ENCODE data around the gene MRGPRX2. TPM values are rescaled to one million over a fixed set of nuclear protein-coding genes. Genes with fewer than 3 reads are reported as not detected.

MRGPRX2 gene
- total RNA-seq, 2 experiments from 2014 or later, result not detected

DNA sequence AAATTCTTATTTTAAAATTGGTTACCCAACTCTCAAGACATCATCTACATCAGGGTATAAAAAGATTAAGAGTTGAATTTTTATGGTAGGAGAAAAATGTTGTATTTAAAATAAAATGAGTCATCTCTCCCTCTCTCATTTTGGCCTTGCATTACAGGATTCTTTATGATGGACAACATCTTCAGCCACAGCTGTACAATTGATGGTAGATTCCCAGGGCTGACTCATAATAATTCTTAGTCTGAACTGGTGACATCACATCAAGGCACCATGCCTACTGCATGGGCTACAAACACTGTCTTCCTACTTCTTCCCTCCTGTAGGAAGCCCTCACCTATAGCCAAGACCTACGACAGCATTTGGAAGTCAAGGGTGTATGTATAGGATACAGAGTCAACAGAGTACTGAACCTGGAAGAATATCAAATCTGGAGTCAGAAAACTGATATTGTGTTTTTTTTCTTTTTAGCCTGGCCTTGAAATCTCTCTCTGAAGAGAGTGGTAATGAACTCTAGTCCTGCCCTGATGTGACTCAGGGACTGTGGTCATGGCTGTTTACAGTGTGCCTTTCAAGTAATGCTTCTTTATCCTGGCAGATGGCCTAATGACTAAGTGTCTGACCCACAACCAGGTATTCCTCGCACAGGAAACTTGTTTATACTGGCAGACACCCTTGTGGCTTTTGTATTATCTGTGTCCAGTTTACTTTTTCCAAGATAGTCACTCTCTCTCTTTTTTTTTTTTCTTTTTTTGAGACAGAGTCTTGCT, 32.5 kb downstream of the MRGPRX2 start:
- H3K27me3 Mint-ChIP-seq (ENCODE audit: low read depth), result peaks cover 7% of the 10 kb centered on the region
- H3K36me3 Mint-ChIP-seq (ENCODE audit: low read depth), result no peaks in the 10 kb centered on the region
- no peaks in the 10 kb centered on the region for H3K9me3 Mint-ChIP-seq (ENCODE audit: insufficient read depth)
- DNase-seq (no peak), ATAC-seq (no peak)
- H3K4me1 Mint-ChIP-seq (ENCODE audit: low read depth), result no peaks in the 10 kb centered on the region
- H3K27ac Mint-ChIP-seq, result no peak overlapping the region
- POLR2A ChIA-PET, result no interaction called here
- no peak overlapping the region for H3K4me3 Mint-ChIP-seq
- CTCF ChIA-PET, result no interaction called here

DNA sequence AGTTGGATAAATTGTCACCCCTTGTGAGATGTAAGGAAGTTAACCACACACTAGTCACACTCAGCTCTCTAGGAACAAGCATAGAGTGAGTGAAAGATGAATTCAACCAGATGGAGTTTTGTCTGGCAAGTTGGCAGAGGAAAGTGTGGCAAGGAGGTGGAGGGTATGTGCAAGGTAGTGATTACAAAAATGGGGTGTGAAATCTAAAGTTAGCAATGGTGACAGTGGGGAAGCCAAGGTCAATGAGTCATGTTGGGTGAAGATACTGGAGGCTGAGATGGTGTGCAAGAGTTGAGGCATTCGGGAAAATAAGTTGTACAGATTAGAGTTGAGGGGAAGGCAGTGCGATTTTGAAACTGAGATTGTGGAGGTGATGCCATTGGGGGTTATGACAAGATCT, 33.7 kb downstream of the MRGPRX2 start:
- ATAC-seq (no peak), DNase-seq (no peak)
- H3K27ac Mint-ChIP-seq, result no peak overlapping the region
- no peaks in the 10 kb centered on the region for H3K4me1 Mint-ChIP-seq (ENCODE audit: low read depth)
- ChIA-PET POLR2A (no interaction called here), CTCF (no interaction called here)
- no peak overlapping the region for H3K4me3 Mint-ChIP-seq
- H3K9me3 Mint-ChIP-seq (ENCODE audit: insufficient read depth), result no peaks in the 10 kb centered on the region
- H3K27me3 Mint-ChIP-seq (ENCODE audit: low read depth), result peaks cover 7% of the 10 kb centered on the region
- no peaks in the 10 kb centered on the region for H3K36me3 Mint-ChIP-seq (ENCODE audit: low read depth)

DNA sequence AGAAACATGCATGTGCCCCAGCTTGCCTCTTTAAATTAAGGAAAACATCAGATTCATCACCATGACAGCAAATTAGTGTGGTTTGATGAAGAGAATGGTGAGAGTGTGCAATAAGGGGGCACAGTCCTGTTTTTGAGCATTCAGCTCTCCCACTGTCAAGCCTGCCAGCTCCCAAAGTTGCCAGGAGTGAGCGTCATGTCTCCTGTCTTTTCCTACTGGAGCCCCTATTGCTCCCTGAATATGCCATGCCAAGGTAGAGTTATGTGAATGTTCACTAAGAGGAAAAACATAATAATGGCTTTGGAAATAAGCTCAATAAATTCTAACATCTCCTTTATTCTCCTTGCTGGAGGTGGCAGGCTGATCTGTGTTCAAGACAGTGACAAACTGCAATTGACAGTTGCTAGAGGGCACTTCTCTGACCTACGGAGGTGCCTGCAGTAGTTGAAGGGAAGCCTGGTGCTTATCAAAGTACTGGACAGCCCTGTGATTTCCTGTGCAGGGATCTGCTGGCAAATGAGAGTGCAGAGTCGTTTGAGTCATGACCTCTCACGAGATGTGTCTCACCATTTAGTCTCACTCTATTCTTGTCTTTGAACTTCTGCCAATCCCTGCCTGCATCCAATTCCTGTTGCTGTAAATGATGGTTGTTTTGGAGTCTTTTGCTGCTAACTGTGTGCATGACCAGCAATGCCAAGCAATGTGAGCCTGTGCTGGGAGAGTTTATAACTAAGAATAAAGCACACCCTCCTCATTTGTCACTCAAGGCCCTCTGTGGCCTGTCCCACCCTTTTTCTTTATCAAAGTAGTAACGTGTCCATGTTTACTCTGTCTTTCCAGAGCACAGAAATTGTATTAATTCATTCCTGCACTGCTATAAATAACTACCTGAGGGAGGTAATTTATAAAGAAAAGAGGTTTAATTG, 34.8 kb downstream of the MRGPRX2 start:
- CTCF ChIA-PET, result no interaction called here
- no peaks in the 10 kb centered on the region for H3K4me1 Mint-ChIP-seq (ENCODE audit: low read depth)
- POLR2A ChIA-PET, result no interaction called here
- H3K36me3 Mint-ChIP-seq (ENCODE audit: low read depth), result no peaks in the 10 kb centered on the region
- H3K27ac Mint-ChIP-seq, result no peak overlapping the region
- no peak for DNase-seq
- H3K27me3 Mint-ChIP-seq (ENCODE audit: low read depth), result peaks cover 10% of the 10 kb centered on the region
- ATAC-seq, result no peak
- H3K9me3 Mint-ChIP-seq (ENCODE audit: insufficient read depth), result no peaks in the 10 kb centered on the region
- H3K4me3 Mint-ChIP-seq, result no peak overlapping the region

DNA sequence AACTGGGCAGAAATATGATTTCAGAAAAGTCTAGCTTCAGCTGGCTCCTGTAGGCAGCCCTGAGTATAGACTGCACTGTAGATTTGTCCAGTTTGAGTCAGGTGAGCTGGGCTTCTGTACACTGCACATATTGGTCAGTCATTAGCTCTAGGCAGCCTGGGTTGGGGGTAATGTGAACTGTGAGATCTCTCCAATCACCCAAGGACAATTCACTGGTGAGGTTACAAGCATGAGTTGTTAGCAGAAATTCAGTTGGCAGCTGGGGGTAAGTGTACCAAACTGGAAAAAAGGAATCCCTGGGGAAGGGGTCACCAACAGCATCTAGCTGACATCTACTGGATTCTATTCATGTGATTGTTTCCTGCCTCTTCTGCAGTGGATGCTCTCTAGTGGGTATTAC, 39.7 kb downstream of the MRGPRX2 start:
- Mint-ChIP-seq H3K4me3 (no peak overlapping the region), H3K27ac (no peak overlapping the region), H3K9me3 (ENCODE audit: insufficient read depth) (no peaks in the 10 kb centered on the region), H3K27me3 (ENCODE audit: low read depth) (peaks cover 7% of the 10 kb centered on the region), H3K36me3 (ENCODE audit: low read depth) (no peaks in the 10 kb centered on the region), H3K4me1 (ENCODE audit: low read depth) (no peaks in the 10 kb centered on the region)
- ChIA-PET CTCF (no interaction called here), POLR2A (no interaction called here)
- ATAC-seq (no peak), DNase-seq (no peak)

DNA sequence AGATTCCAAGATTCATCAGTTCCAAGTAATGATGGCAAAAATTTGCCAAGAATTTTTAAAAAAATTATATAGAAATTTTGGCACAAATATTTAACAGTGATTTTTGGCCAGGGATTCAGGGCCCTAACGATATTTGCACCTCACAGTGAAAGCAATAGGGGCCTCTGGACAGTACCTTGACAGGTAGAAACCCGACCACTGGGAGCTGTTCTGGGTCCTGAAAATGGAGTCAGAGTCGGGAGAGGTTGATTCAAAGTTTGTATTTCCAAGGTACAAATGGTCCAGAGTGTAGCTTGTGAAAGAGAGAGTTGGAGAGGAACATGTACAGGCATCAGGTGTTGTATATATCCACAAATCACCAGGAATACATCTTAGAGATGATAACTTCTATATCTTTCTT, 41.6 kb downstream of the MRGPRX2 start:
- CTCF ChIA-PET, result no interaction called here
- Mint-ChIP-seq H3K9me3 (ENCODE audit: insufficient read depth) (no peaks in the 10 kb centered on the region), H3K27ac (no peak overlapping the region), H3K27me3 (ENCODE audit: low read depth) (peaks cover 7% of the 10 kb centered on the region), H3K36me3 (ENCODE audit: low read depth) (no peaks in the 10 kb centered on the region), H3K4me3 (no peak overlapping the region), H3K4me1 (ENCODE audit: low read depth) (no peaks in the 10 kb centered on the region)
- DNase-seq, result no peak
- ATAC-seq, result no peak
- POLR2A ChIA-PET, result no interaction called here

DNA sequence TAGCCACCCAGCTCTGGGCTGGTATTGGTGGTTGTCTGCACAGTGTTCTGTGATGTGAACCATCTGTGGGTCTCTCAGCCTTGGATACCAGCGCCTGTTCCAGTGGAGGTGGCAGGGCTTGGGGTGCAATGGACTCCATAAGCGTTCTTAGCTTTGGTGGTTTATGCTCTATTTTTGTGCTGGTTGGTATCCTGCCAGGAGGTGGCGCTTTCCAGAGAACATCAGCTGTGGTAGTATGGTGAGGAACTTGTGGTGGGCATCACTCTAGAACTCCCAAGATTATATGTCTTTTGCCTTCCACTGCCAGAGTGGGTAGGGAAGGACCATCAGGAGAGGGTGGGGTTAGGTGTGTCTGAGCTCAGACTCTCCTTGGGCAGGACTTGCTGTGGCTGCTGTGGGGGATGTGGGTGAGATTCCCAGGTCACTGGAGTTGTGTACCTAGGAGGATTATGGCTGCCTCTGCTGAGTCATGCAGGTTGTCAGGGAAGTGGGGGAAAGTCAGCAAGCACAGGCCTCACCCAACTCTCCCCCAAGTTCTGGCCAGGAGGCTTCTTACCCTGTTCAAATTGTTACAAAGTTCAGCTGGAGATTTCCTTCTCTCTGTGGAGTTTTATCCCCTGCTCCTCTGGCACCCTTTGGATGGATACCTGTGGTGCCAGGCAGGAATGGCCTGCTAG, 47.2 kb downstream of the MRGPRX2 start:
- ATAC-seq (no peak), DNase-seq (no peak)
- ChIA-PET CTCF (no interaction called here), POLR2A (no interaction called here)
- no peaks in the 10 kb centered on the region for H3K9me3 Mint-ChIP-seq (ENCODE audit: insufficient read depth)
- H3K4me1 Mint-ChIP-seq (ENCODE audit: low read depth), result no peaks in the 10 kb centered on the region
- H3K4me3 Mint-ChIP-seq, result no peak overlapping the region
- H3K27ac Mint-ChIP-seq, result no peak overlapping the region
- H3K27me3 Mint-ChIP-seq (ENCODE audit: low read depth), result peaks cover 3% of the 10 kb centered on the region
- H3K36me3 Mint-ChIP-seq (ENCODE audit: low read depth), result no peaks in the 10 kb centered on the region

DNA sequence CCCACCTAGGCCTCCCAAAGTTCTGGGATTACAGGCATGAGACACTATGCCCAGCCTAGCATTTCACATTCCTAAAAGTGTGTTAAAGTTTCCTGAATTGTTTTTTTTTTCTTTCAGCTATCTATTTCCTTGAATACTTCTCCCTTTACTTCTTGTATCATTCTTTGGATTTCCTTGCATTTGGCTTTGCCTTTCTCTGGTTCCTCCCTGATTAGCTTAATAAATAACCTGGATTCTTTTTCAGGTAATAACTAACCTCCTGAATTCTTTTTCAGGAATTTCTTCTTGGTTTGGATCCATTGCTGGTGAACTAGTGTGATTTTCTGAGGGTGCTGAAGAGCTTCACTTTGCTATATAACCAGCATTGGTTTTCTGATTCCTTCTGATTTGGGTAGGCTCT, 47.9 kb downstream of the MRGPRX2 start:
- Mint-ChIP-seq H3K36me3 (ENCODE audit: low read depth) (no peaks in the 10 kb centered on the region), H3K4me1 (ENCODE audit: low read depth) (no peaks in the 10 kb centered on the region), H3K27ac (no peak overlapping the region), H3K4me3 (no peak overlapping the region), H3K9me3 (ENCODE audit: insufficient read depth) (no peaks in the 10 kb centered on the region), H3K27me3 (ENCODE audit: low read depth) (peaks cover 3% of the 10 kb centered on the region)
- POLR2A ChIA-PET, result no interaction called here
- ATAC-seq, result no peak
- DNase-seq, result no peak
- CTCF ChIA-PET, result no interaction called here

Other genes starting within 250 kb of the MRGPRX2 start
- gene MRGPRX1, start 121.3 kb downstream of the MRGPRX2 start, total RNA-seq, result not detected
- gene ZDHHC13, start 56.5 kb upstream of the MRGPRX2 start, total RNA-seq, result 10 to 100 TPM; 23.9 to 25.7 TPM
- gene CSRP3, start 141.3 kb upstream of the MRGPRX2 start, total RNA-seq, result not detected
- 10 to 100 TPM; 44.4 to 46.5 TPM for gene E2F8, start 180.2 kb upstream of the MRGPRX2 start, total RNA-seq

Measured in activated CD8-positive, alpha-beta T cell treated with anti-CD3 and anti-CD28 coated beads, Interleukin-2, amount 10 ng/mL, durations not matched to agents 7 days and 5 days (primary cell).